Naive thymus-derived CD4-positive, alpha-beta T cell (primary cell): ENCODE results near the gene SBK1. TPM values are rescaled to one million over a fixed set of nuclear protein-coding genes. Genes with fewer than 3 reads are reported as not detected.

ENCODE experiments used
- ATAC-seq: fragments of 150-1000 bp; cut with Tn5 transposase; 2 replicates; pipeline ENCODE4 v1.10.0; 2021; ENCODE audit warnings: mild to moderate bottlenecking, moderate library complexity
- CTCF ChIA-PET: fragments of 350-600 bp; sonication (Branson Sonifier 250); formaldehyde crosslinking; loops from one replicate; lab custom pipeline; 2021; ENCODE audit warnings: antibody characterized with exemption; lab: Charles Lee
- POLR2A ChIA-PET: fragments of 350-600 bp; sonication (Branson Sonifier 250); formaldehyde crosslinking; loops from one replicate; lab custom pipeline; 2021; ENCODE audit warnings: antibody characterized with exemption, inconsistent platforms; lab: Charles Lee
- DNase-seq, 9 donors: peaks; one replicate each; pipeline versions ENCODE4 v3.0.0 to v3.0.0-alpha.2; 2020 to 2022; ENCODE audit warnings: mixed read lengths in 1 of 9
- H3K27ac ChIP-seq: one replicate; pipeline ENCODE4 v1.7.0; 2013; ENCODE audit warnings: mild to moderate bottlenecking, low read depth, low read length, moderate library complexity
- H3K27me3 ChIP-seq, 2 donors: one replicate each; pipeline ENCODE4 v1.7.0; 2013; ENCODE audit warnings: low read length in 2 of 2, mild to moderate bottlenecking in 2 of 2, moderate library complexity in 2 of 2; ENCODE audit not compliant: control insufficient read depth in 2 of 2, insufficient read depth in 2 of 2
- H3K36me3 ChIP-seq, 3 experiments: 1 replicate in 2 of 3; 2 replicates in 1 of 3; pipeline ENCODE4 v1.7.0; 2013; ENCODE audit warnings: low read length in 3 of 3, mild to moderate bottlenecking in 3 of 3, moderate library complexity in 1 of 3; ENCODE audit not compliant: insufficient read depth in 3 of 3, control insufficient read depth in 2 of 3
- H3K4me1 ChIP-seq, 2 donors: one replicate each; pipeline ENCODE4 v1.7.0; 2013; ENCODE audit warnings: low read length in 2 of 2, mild to moderate bottlenecking in 2 of 2, moderate library complexity in 1 of 2; ENCODE audit not compliant: control insufficient read depth in 2 of 2, insufficient read depth in 2 of 2
- H3K4me3 ChIP-seq: 2 replicates; pipeline ENCODE4 v1.7.0; 2013; ENCODE audit warnings: mild to moderate bottlenecking, low read length
- H3K9me3 ChIP-seq, 3 experiments: 1 replicate in 2 of 3; 2 replicates in 1 of 3; pipeline ENCODE4 v1.7.0; 2013; ENCODE audit warnings: low read length in 3 of 3; ENCODE audit not compliant: control insufficient read depth in 2 of 3
- H3K27ac Mint-ChIP-seq, 9 donors: one replicate each; pipeline ENCODE4 v1.8.0; 2020 to 2022; ENCODE audit warnings: mixed read lengths in 9 of 9, mild to moderate bottlenecking in 8 of 9, moderate library complexity in 5 of 9, inconsistent platforms in 2 of 9
- H3K27me3 Mint-ChIP-seq, 5 donors: one replicate each; pipeline ENCODE4 v1.8.0; 2021 to 2022; ENCODE audit warnings: mixed read lengths in 5 of 5, mild to moderate bottlenecking in 1 of 5
- H3K36me3 Mint-ChIP-seq, 5 donors: one replicate each; pipeline ENCODE4 v1.8.0; 2020 to 2022; ENCODE audit warnings: mixed read lengths in 5 of 5, mild to moderate bottlenecking in 3 of 5, inconsistent platforms in 1 of 5
- H3K4me1 Mint-ChIP-seq, 7 donors: one replicate each; pipeline ENCODE4 v1.8.0; 2020 to 2022; ENCODE audit warnings: mixed read lengths in 7 of 7, mild to moderate bottlenecking in 3 of 7, inconsistent platforms in 1 of 7
- H3K4me3 Mint-ChIP-seq, 10 donors: one replicate each; pipeline ENCODE4 v1.8.0; 2020 to 2022; ENCODE audit warnings: mild to moderate bottlenecking in 10 of 10, mixed read lengths in 10 of 10, moderate library complexity in 6 of 10, inconsistent platforms in 2 of 10
- H3K9me3 Mint-ChIP-seq, 11 donors: one replicate each; pipeline ENCODE4 v1.8.0; 2020 to 2022; ENCODE audit warnings: mixed read lengths in 11 of 11, mild to moderate bottlenecking in 4 of 11, inconsistent platforms in 1 of 11, moderate library complexity in 1 of 11
- intact Hi-C, 2 donors: fragments of 100-400 bp; cut with micrococcal nuclease; formaldehyde crosslinking; loops; one replicate each; pipeline ENCODE4 v1.15.1; 2023
- polyA plus RNA-seq, 2 donors: library from polyadenylated mRNA; unstranded; fragments of 300-500 nt; fragmentation: Illumina TruSeq; gene quantifications; one replicate each; pipeline ENCODE4 v1.2.3, GENCODE V29; 2021
- total RNA-seq, 6 experiments: library from RNA in 5 of 6; stranded (reverse) in 5 of 6; gene quantifications; 1 replicate in 5 of 6; 2 replicates in 1 of 6; pipeline ENCODE4 v1.2.3 and lab custom pipeline; 2021 to 2026

The SBK1 gene
- total and polyA plus RNA-seq, 7 experiments from 2014 or later = 4.2 to 19.9 (median 16.5) TPM

DNA sequence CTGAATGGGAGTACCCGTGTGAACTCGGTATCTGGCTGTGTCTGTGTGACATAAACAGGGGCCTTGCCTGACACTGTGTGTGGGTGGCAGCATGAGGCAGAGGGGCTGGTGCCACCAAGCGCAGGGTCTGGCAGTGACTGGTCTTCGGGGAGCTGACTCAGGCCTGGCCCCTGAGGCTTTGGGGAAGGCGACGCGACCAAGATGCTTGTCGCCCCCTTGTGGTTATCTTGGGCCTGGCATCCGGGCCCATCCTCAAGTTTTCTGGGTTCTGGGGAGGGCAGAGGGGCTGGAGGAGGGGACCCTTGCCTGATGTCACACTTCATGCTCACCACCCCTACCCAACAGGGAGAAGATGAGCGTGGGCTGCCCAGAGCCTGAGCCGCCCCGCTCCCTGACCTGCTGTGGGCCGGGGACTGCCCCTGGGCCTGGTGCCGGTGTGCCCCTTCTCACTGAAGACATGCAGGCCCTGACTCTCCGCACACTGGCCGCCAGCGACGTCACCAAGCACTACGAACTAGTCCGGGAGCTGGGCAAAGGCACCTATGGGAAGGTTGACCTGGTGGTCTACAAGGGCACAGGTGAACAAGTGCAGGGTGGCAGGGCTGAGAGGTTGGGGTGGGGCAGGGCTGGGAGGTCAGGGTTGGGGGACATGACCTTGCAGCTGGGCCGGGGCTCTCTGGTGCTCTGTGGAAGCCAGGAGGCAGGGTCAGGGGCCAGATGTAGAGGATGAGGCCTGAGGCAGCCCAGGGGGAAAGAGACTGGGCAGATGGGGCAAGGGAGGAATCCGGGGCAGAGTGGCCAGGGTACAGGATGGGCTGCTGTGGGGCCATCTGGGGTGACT lies 24.9 kb downstream of the SBK1 start:
- Mint-ChIP-seq H3K4me1 (peaks cover 8 to 49% (median 28%) of the 10 kb centered on the region in 7 donors), H3K27me3 (no peaks in the 10 kb centered on the region), H3K9me3 (no peaks in the 10 kb centered on the region), H3K36me3 (peaks cover 0 to 24% (median 12%) of the 10 kb centered on the region in 5 donors), H3K4me3 (peak overlapping the region in 7 of 10 donors; percentile 13 to 63 (median 38)), H3K27ac (peak overlapping the region; percentile 33 to 90 (median 82))
- ATAC-seq = peak; percentile 84
- Histone ChIP-seq H3K36me3 (peaks cover 0 to 39% (median 12%) of the 10 kb centered on the region in 3 experiments), H3K27me3 (no peaks in the 10 kb centered on the region), H3K4me1 (peaks cover 25 to 30% of the 10 kb centered on the region in 2 donors), H3K9me3 (no peaks in the 10 kb centered on the region), H3K27ac (peak overlapping the region; percentile 38), H3K4me3 (no peak overlapping the region)
- intact Hi-C loops = loop anchor here (1.0 to 2.0 kb wide), 4 partner anchors 39 to 232 kb away; no protein-coding TSS in a partner anchor
- DNase-seq = peak; percentile 45 to 82 (median 64)
- CTCF ChIA-PET = interaction anchor here (0.6 to 5.8 kb wide), 17 partner anchors 11 to 181 kb away, joined by 3 to 124 read pairs (median 3); partner anchors contain the start of genes CLN3 and SBK1
- POLR2A ChIA-PET = interaction anchor here (1.0 to 11.7 kb wide), 3 partner anchors 24 to 37 kb away, joined by 3 to 174 read pairs (median 6); no protein-coding TSS in a partner anchor

DNA sequence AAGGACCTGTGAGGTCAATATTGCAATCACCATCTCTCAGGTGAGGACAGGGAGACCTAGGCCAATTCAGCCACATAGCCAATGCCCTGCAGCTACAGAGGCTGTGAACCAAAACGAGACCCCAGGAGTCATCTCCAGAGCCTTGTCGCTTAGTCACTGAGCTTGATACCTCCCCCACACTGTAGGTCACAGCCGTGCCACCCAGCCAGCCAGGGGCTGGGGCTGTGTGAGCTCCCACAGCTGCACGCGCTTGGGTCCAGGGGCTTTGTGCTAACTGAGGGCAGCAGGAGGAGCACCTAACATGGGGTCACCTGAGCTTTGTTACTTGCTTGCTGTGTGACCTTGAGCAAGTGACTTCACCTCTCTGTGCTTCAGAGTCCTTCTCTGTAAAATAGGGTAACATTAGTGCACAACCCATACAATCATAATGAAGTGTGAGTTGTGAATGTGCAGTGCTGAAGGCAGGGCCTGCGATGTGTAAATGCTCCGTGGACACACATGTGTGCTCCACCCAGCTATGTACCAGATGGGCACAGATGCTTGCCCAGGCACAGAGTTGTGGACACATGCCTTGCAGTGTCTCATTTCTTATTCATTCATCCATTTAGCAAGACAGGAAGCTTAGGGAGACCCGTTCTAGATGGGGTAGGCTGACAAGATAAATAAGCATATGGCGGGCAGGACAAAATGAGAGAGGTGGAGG lies 25.9 kb downstream of the SBK1 start:
- H3K9me3 Mint-ChIP-seq = no peaks in the 10 kb centered on the region
- ChIA-PET CTCF (interaction anchor here (0.6 to 5.8 kb wide), 9 partner anchors 10 to 182 kb away, joined by 3 to 124 read pairs (median 6); partner anchors contain the start of gene SBK1), POLR2A (interaction anchor here (0.9 to 11.7 kb wide), 2 partner anchors 15 to 38 kb away, joined by 3 to 174 read pairs; no protein-coding TSS in a partner anchor)
- ATAC-seq (no peak), DNase-seq (no peak)
- H3K36me3 Mint-ChIP-seq = peaks cover 0 to 25% (median 12%) of the 10 kb centered on the region in 5 donors
- H3K9me3 ChIP-seq = no peaks in the 10 kb centered on the region
- peak overlapping the region in 6 of 9 donors; percentile 5 to 79 (median 38) for H3K27ac Mint-ChIP-seq
- H3K27me3 ChIP-seq = no peaks in the 10 kb centered on the region
- H3K4me3 ChIP-seq = no peak overlapping the region
- no peaks in the 10 kb centered on the region for H3K27me3 Mint-ChIP-seq
- no peak overlapping the region for H3K27ac ChIP-seq
- intact Hi-C loops = no loop called here
- peaks cover 16 to 23% of the 10 kb centered on the region in 2 donors for H3K4me1 ChIP-seq
- no peak overlapping the region for H3K4me3 Mint-ChIP-seq
- H3K36me3 ChIP-seq = peaks cover 0 to 46% (median 12%) of the 10 kb centered on the region in 3 experiments
- H3K4me1 Mint-ChIP-seq = peaks cover 6 to 41% (median 21%) of the 10 kb centered on the region in 7 donors

DNA sequence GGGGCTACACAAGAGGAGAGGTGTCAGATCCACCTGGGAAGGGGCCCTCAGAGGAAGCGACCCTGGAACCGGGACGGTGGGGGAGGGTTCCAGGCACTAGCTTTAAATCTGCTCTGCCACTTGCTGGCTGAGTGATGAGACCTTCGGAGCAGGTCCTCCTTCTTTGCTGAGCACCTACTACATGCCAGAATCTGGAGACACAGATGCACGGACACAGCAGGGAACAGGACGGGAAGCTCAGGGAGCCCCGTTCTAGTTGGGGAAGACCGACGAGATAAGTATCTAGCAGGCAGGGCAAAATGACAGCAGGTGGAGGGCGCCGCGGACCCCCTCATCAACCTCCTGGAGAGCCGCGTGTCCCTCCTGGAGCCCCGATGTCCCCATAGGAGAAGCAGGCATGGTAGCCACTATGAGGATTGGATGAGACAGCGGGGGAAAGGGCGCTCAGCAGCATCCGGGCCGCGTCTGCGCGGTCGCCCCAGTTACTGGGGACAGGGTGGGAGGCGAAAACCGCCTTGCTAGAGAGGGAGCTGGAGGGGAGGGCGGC lies 27.2 kb downstream of the SBK1 start:
- Mint-ChIP-seq H3K9me3 (no peaks in the 10 kb centered on the region), H3K27me3 (no peaks in the 10 kb centered on the region), H3K27ac (peak overlapping the region in 3 of 9 donors; percentile 8 to 62 (median 50)), H3K4me1 (peaks cover 6 to 30% (median 15%) of the 10 kb centered on the region in 7 donors), H3K4me3 (no peak overlapping the region), H3K36me3 (peaks cover 0 to 25% (median 12%) of the 10 kb centered on the region in 5 donors)
- Histone ChIP-seq H3K9me3 (no peaks in the 10 kb centered on the region), H3K36me3 (peaks cover 0 to 46% (median 12%) of the 10 kb centered on the region in 3 experiments), H3K27ac (no peak overlapping the region), H3K4me1 (peaks cover 14 to 19% of the 10 kb centered on the region in 2 donors), H3K4me3 (no peak overlapping the region), H3K27me3 (no peaks in the 10 kb centered on the region)
- POLR2A ChIA-PET = interaction anchor here (1.1 to 11.7 kb wide), 2 partner anchors 23 to 39 kb away, joined by 3 to 174 read pairs; no protein-coding TSS in a partner anchor
- CTCF ChIA-PET = interaction anchor here (0.6 to 5.8 kb wide), 3 partner anchors 40 to 101 kb away, joined by 3 to 124 read pairs (median 4); no protein-coding TSS in a partner anchor
- ATAC-seq = no peak
- intact Hi-C loops = no loop called here
- DNase-seq = no peak

DNA sequence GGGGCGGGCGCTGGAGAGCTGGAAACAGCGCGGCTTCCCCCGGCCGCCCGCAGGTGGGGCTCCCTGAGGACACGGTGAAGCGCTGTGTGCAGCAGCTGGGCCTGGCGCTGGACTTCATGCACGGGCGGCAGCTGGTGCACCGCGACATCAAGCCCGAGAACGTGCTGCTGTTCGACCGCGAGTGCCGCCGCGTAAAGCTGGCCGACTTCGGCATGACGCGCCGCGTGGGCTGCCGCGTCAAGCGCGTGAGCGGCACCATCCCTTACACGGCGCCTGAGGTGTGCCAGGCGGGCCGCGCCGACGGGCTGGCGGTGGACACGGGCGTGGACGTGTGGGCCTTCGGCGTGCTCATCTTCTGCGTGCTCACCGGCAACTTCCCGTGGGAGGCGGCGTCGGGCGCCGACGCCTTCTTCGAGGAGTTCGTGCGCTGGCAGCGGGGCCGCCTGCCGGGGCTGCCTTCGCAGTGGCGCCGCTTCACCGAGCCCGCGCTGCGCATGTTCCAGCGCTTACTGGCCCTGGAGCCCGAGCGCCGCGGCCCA lies 27.8 kb downstream of the SBK1 start:
- peaks cover 0 to 23% (median 11%) of the 10 kb centered on the region in 5 donors for H3K36me3 Mint-ChIP-seq
- H3K27me3 Mint-ChIP-seq = no peaks in the 10 kb centered on the region
- POLR2A ChIA-PET = interaction anchor here (1.1 to 1.5 kb wide), 3 partner anchors 23 to 42 kb away, joined by 3 to 4 read pairs (median 3); no protein-coding TSS in a partner anchor
- ATAC-seq (no peak), DNase-seq (no peak)
- no peak overlapping the region for H3K27ac Mint-ChIP-seq
- intact Hi-C loops = no loop called here
- Histone ChIP-seq H3K27ac (no peak overlapping the region), H3K9me3 (no peaks in the 10 kb centered on the region), H3K4me3 (no peak overlapping the region), H3K27me3 (no peaks in the 10 kb centered on the region), H3K36me3 (peaks cover 0 to 46% (median 12%) of the 10 kb centered on the region in 3 experiments), H3K4me1 (peaks cover 14 to 17% of the 10 kb centered on the region in 2 donors)
- H3K4me3 Mint-ChIP-seq = no peak overlapping the region
- no peaks in the 10 kb centered on the region for H3K9me3 Mint-ChIP-seq
- H3K4me1 Mint-ChIP-seq = peaks cover 6 to 24% (median 13%) of the 10 kb centered on the region in 7 donors
- CTCF ChIA-PET = interaction anchor here (1.3 to 5.8 kb wide), 2 partner anchors 40 to 102 kb away, joined by 3 to 124 read pairs; no protein-coding TSS in a partner anchor

DNA sequence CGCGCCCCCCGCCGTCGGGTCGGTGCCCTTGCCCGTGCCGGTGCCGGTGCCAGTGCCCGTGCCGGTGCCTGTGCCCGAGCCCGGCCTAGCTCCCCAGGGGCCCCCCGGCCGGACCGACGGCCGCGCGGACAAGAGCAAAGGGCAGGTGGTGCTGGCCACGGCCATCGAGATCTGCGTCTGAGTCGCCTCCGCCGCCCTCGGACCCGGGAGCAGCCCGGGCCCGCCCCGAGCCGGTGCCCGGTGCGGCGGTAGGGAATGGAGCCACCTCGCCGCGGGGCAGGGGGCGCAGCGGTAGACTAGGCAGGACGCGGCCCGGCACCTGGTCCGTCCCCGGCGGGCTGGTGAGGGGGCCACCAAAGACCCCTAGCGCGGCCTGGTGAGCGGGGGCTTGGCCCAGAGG lies 28.4 kb downstream of the SBK1 start:
- H3K27ac Mint-ChIP-seq = no peak overlapping the region
- H3K4me1 ChIP-seq = peaks cover 14 to 17% of the 10 kb centered on the region in 2 donors
- ATAC-seq = no peak
- DNase-seq = no peak
- POLR2A ChIA-PET = interaction anchor here (0.6 to 1.6 kb wide), 6 partner anchors 11 to 303 kb away, joined by 3 to 4 read pairs (median 4); no protein-coding TSS in a partner anchor
- H3K36me3 ChIP-seq = peaks cover 0 to 46% (median 12%) of the 10 kb centered on the region in 3 experiments
- no peaks in the 10 kb centered on the region for H3K27me3 Mint-ChIP-seq
- H3K4me3 Mint-ChIP-seq = no peak overlapping the region
- H3K4me3 ChIP-seq = no peak overlapping the region
- no peaks in the 10 kb centered on the region for H3K9me3 ChIP-seq
- intact Hi-C loops = no loop called here
- H3K4me1 Mint-ChIP-seq = peaks cover 6 to 20% (median 10%) of the 10 kb centered on the region in 7 donors
- H3K27ac ChIP-seq = no peak overlapping the region
- CTCF ChIA-PET = interaction anchor here (1.3 to 5.8 kb wide), 2 partner anchors 41 to 103 kb away, joined by 3 to 124 read pairs; no protein-coding TSS in a partner anchor
- H3K36me3 Mint-ChIP-seq = peaks cover 0 to 20% (median 9%) of the 10 kb centered on the region in 5 donors
- no peaks in the 10 kb centered on the region for H3K27me3 ChIP-seq
- H3K9me3 Mint-ChIP-seq = no peaks in the 10 kb centered on the region
